22Rv1 (cell line): ENCODE measurements around the gene NFASC.

Experiments
- CTCF ChIP-seq: fragments of 450-650 bp; IDR thresholded peaks from 2 replicates; pipeline ENCODE4 v1.5.1; 2017; ENCODE audit warnings: mild to moderate bottlenecking
- ZFX ChIP-seq: fragments of 450-650 bp; IDR thresholded peaks from 2 replicates; pipeline ENCODE4 v1.6.1; 2017; ENCODE audit warnings: antibody characterized with exemption, borderline replicate concordance

GRCh38 chr1:205061227-205061626 is 190.6 kb downstream of the NFASC start:
- no peak for TF ChIP-seq CTCF
- no peak for TF ChIP-seq ZFX
